D721Med (cell line): Measurements from ENCODE around the gene C6orf15.
A peak's percentile ranks its signal among the peaks of the same experiment; 100 is the strongest.

Source experiments
- DNase-seq: peaks from one replicate; pipeline ENCODE4 v3.0.0; 2011; ENCODE audit warnings: low spot score; ENCODE audit not compliant: insufficient read length
- FAIRE-seq: peaks from 2 replicates; lab custom pipeline; 2011; peaks lifted over from hg19 to GRCh38; lab: Jason Lieb, UNC
- TF ChIP-seq, protein P1 (sequence below): IDR thresholded peaks from 2 replicates; pipeline ENCODE4 v1.5.1; 2012; ENCODE audit warnings: mild to moderate bottlenecking, control low read depth; ENCODE audit not compliant: insufficient read depth; ENCODE audit errors: missing control alignments

C6orf15 gene

DNA sequence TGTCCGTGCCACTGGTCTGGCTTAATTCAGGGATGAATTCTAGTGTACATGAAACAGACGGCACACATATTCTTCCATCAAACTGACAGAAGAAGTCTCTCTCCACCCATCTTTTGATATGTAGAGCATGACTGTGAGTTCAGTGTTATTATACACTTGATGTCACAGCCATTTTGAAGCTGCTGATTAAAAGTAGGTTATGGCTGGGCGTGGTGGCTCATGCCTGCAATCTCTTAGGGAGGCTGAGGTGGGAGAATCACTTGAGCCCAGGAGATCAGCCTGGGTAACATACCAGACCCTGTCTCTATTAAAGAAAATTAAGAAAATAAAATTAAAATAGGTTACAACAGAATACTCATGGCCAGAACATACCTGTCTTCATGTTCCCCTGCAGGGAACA lies 20.7 kb downstream of the C6orf15 start:
- DNase-seq (no peak), FAIRE-seq (no peak)
- TF ChIP-seq, protein P1, sequence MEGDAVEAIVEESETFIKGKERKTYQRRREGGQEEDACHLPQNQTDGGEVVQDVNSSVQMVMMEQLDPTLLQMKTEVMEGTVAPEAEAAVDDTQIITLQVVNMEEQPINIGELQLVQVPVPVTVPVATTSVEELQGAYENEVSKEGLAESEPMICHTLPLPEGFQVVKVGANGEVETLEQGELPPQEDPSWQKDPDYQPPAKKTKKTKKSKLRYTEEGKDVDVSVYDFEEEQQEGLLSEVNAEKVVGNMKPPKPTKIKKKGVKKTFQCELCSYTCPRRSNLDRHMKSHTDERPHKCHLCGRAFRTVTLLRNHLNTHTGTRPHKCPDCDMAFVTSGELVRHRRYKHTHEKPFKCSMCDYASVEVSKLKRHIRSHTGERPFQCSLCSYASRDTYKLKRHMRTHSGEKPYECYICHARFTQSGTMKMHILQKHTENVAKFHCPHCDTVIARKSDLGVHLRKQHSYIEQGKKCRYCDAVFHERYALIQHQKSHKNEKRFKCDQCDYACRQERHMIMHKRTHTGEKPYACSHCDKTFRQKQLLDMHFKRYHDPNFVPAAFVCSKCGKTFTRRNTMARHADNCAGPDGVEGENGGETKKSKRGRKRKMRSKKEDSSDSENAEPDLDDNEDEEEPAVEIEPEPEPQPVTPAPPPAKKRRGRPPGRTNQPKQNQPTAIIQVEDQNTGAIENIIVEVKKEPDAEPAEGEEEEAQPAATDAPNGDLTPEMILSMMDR, result no peak

DNA sequence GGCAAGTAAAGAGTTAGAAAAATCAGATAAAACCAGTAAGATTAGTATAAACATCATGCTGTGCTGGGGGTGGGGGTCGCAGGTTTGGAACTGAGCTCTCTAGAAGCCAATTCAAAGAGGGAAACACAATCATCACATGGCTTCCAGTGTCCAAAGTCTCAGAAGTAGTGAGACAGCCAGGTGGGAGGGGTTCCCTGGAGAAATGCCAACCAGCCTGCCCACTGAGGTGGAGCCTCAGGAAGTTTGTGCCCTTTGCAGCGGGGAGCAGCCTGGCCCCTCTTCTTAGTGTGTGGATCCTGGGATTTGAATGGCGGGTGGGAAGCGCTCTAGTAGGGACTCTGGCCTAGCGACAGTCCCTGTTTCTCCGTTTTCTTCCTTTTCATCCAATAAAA lies 21.4 kb downstream of the C6orf15 start:
- FAIRE-seq (no peak), DNase-seq (no peak)
- TF ChIP-seq, protein P1, result no peak

DNA sequence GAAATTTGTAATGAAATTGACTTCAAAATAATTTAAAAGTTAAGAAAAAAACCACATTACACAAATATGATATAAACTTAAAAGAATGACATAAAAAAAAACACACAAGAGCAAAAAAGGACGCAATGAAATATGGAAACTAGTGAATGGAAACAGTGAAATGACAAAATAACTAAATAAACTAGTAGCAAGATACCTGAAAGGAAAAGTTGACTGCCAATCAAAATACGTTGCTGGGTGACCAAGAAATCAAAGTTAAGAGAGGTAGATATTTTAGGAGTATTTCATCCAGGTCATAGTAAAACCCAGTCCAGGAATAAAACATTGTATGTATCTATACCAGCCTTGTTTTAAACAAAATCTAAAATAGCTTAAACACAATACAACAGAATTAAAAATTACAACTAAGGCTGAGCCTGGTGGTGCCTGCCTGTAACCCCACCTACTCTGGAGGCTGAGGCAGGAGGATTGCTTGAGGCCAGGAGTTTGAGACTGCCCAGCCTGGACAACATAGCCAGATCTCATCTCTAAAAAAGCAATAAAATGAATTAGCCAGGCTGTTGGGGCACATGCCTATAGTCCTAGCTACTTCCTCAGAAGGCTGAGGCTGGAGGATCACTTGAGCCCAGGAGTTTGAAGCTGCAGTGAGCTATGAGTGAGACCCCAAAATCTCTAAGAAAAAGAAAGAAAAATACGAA lies 22.0 kb downstream of the C6orf15 start:
- TF ChIP-seq, protein P1, result no peak
- DNase-seq (no peak), FAIRE-seq (no peak)

DNA sequence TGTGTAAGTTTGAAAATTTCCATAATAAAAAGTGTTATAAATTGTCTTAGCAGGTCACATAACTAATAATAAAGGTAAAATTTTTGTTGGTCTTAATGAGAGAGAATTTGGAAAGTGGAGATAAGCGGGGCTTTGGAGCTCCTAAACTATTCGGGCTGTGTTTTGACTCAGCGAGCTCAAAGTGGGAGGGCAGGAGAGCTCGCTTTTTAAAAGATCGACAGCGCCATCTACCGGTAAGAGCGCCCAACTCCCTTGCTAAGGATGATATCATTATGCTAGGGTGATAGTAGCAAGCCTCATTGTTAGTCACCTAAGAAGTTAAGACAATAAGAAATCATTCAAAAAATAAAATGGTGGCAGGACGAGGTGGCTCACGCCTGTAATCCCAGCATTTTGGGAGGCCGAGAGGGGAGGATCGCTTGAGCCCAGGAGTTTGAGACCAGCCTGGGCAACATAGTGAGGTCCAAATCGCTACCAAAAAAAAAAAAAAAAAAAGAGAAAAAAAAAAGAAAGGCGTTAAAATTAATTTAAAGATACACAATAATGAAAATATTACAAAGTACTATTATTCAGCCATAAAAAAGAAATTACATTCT lies 24.8 kb downstream of the C6orf15 start:
- peak; percentile 69 for DNase-seq
- TF ChIP-seq, protein P1, result peak; percentile 92
- no peak for FAIRE-seq

DNA sequence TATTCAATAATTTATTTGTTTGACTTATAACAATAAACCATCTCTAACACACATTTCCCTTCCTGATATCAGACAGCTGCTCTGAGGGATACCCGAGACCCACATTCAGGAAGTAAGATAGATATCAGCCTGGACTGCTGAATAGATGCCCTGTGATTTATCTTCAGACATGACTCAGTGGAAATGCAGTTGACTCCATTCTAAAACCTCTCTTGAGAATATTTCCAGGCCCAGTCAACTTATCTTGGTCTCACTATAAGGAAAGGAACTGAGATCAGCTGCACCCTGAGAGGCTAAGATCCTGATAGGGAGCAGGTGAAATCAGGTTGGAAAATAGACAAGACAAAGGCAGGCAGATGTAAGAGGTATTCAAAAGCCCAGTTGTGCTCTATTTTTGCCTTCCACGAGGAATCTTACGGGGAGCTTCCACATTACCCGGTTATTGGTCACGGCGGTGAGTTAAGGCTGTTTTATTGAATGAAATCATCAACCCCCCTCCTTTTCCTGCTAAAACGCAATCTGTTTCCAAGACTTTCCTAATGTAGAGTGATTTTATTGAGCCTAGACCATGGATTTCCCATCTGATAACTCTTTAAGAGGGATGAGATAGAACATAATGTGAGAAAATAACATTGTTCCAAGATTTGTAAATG lies 25.5 kb downstream of the C6orf15 start:
- FAIRE-seq (no peak), DNase-seq (no peak)
- TF ChIP-seq, protein P1, result no peak

DNA sequence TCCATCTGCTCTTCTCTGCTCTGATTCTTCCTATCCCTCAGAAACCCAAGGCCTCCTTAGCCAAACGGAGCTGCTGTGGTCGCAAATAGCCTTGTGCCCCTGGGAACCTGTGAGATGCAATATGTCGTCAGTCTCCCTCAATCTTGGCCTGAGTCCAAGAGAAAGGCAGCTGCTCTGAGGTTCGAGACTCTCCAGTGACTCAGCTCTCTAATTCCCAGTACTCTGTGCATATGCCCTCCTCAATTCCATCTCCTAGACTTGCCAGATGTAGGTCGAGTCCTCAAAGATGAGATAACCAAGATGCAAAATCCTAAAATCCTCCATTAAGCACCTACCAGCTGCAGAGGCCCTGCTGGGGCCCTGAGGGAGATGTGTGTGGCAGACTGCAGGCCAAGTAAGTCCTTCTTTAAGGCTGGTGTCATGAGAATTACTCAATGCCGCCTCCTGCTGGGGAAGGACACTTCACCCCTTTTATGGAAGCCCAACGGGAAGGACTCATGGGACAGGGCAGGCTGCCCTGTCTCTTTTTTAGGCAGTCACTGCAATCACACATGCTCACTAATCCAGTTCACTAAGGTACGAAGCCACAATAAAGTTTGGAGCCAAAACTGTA lies 28.5 kb downstream of the C6orf15 start:
- TF ChIP-seq, protein P1, result peak; percentile 63
- DNase-seq (no peak), FAIRE-seq (no peak)
